GM19468 (cell line): ENCODE measurements around the gene AURKB.
A peak's percentile ranks its signal among the peaks of the same experiment; 100 is the strongest.
"Not testable (repeated sequence)": the region's sequence is repeated elsewhere in the genome, so short reads cannot be mapped to it uniquely, and the experiment has no call there.

Experiments
- ATAC-seq: cut with Tn5 transposase; IDR thresholded peaks from one replicate; pipeline ENCODE4 v1.9.1; 2021; ENCODE audit warnings: mild to moderate bottlenecking, moderate library complexity, moderate number of reproducible peaks; ENCODE audit not compliant: unreplicated experiment; ENCODE audit errors: extremely low read depth

Gene AURKB

DNA sequence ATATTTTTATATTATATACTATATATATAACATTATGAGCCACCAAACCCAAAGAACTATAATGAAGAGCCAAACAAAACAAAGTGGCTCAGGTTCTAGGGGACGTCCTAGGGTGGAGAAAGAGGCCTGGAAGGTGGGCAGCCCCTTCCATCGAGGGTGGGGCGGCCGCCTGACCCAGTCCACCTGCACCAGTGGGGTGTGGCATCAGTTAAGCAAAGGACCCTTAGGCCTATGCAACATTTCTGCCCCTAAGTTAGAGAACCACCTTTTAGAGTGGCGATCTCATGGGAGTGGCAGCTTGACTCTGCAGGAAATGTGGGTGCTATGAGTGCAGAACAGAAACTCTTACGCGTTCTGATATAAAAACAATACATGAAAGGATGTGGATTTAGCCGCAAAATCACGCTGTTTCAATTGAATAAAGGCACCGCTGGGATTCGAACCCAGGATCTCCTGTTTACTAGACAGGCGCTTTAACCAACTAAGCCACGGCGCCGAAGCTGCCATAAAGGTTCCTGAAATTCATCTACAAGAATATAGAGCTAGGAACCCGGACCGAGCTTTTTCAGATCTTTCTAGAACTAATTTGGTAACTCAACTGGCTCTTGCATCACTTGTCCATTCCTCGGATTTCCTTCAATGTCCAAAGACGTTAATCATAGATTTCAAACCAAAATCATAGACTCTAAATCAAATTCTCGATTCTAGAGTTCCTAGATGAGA lies 15.6 kb upstream of the AURKB start:
- ATAC-seq = no peak

DNA sequence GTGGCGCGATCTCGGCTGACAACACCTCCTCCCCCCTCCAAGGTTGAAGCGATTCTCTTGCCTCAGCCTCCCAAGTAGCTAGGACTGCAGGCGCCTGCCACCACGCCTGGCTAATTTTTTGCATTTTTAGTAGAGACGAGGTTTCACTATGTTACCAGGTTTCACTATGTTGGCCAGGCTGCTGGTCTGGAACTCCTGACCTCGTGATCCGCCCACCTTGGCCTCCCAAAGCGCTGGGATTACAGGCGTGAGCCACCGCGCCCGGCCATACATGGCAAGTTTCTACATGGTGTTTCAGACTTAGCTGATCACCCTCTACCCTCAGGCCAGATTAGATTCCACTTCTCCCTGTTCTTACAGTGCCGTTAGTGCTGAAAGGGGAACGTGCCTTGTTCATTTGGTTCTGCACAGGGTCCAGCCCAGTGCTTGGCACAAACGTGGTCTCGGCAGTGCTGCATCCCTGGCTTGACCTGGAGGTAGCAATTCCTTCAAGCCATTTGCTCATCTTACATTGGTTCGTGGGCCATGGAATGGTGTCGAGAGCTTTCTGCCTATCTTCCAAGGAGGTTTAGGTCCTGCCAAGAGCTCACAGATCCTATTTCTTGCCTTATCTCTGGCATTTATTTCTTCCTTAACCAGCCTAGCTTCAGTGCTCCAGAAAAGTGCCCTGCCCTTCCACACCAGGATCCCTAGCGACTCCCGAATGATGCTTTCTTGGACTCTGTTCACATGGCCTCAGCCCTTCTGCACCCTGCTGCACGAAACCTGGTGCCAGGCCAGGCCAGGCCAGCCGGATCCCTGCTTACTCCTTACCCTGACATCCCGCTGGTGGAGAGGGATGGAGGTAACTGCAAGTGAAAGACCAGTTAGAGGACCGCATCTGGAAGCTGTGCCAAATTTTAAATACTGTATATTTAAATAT lies 14.8 kb upstream of the AURKB start:
- ATAC-seq = no peak

DNA sequence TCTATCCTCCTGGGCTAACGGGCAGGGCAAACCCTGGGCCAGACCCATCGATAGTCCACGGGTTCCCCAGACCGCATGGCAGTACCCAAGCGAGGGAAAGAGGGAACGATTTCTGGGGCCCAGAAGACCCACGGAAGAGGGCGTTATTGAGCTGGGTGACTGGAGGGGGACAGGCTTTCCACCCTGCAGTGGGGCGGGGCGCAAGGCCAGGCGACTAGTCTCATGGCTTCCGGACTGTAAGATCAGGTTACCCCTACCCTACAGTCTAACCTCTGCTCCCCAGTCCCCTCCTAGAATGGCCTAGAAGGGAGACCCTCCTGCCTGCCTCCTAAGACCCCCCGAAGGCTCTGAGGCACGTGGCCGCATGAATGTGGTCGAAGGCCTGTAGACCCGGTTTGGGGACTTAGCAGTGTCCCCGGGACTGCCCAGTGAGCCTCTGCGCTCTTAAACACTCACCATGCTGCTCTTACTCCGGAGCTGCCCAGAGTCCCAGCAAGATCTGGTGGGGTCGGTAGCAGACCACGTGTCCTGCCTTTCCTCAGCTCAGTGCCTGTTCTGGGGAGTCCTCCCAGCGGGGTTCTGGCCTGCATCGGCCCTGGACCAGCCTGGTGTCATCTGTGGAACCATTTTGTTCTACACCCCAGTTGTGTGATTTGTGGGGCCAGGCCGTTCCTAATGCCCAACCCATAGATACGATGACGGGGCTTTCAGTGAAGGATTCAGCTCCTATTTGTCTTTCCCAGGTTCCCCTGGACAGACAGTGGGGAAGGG lies 13.2 kb upstream of the AURKB start:
- ATAC-seq = no peak

DNA sequence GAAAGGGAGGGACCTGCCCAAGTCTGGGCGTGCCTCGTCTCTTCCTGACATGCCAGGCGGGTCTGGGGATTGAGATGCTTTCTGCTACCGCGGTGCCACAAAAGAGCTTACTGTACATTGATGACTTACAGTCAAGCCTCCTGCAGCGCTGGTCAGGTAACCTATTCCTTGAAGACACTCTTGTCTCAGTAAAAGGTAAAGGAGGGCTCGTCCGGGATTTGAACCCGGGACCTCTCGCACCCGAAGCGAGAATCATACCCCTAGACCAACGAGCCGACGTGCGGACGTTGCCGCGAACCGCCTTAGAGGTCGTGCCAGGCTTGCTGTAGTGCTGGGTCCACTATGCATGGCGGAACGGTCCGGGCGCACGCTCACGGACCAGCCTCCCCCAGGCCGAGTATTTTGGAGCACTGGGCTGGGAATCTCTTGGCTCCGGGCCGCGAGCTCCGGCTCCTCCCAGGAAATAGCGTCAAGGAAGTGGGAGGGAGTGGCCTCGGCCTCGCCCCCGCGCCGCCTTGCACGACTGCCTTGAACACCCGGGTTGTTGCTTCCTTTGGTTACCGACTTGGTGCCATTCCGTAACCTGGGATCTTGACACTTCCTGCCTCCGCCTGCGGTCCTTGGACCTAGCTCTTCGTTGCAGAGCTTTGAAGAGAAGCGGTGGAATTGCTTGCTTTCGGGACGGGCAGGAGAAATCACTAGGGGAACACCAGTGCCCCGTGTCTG lies 12.4 kb upstream of the AURKB start:
- ATAC-seq = no peak

DNA sequence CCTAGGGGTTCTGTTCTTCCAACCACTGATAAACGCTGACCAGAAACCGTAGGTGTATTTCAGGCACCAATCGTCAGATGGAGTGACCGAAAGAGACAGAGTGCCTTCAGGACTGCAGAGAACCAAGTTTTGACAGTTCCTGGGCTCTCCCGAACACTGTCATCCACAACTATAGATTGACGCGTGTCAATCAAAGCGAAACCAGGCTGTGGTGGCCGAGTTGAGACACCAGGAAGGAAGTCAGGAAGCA lies 11.9 kb upstream of the AURKB start:
- no peak for ATAC-seq

DNA sequence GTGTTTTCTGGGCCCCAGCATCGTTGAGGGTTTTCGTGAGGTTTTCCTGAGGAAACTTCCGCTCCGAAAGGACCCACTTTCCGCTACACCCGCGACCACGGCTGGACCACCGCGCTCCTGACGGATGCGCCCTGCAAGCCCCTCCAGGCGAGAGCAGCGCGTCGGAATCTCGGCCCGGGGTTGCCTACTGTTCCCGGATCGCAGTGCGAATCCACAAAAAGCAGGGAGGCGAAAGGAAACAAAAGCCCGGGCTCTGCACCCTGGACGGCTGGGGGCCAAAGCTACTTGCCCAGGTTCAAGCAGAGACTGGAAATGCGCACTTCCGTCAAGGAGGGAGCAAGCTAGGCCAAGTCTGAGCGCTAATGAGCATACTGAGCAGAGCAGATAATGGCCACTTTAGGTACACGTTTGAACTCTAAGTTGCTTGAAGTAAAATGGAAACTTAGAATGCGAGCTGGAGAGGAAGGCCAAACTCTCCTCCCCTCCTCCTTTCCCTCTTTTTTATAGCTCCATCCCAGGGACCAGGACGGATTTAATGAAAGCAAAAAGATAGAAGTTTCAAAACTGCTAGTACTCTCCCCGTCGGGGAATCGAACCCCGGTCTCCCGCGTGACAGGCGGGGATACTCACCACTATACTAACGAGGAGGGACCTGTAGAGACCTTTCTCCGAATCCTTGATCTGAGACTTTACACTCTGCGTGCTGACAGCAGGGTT lies 11.4 kb upstream of the AURKB start:
- ATAC-seq = no peak

DNA sequence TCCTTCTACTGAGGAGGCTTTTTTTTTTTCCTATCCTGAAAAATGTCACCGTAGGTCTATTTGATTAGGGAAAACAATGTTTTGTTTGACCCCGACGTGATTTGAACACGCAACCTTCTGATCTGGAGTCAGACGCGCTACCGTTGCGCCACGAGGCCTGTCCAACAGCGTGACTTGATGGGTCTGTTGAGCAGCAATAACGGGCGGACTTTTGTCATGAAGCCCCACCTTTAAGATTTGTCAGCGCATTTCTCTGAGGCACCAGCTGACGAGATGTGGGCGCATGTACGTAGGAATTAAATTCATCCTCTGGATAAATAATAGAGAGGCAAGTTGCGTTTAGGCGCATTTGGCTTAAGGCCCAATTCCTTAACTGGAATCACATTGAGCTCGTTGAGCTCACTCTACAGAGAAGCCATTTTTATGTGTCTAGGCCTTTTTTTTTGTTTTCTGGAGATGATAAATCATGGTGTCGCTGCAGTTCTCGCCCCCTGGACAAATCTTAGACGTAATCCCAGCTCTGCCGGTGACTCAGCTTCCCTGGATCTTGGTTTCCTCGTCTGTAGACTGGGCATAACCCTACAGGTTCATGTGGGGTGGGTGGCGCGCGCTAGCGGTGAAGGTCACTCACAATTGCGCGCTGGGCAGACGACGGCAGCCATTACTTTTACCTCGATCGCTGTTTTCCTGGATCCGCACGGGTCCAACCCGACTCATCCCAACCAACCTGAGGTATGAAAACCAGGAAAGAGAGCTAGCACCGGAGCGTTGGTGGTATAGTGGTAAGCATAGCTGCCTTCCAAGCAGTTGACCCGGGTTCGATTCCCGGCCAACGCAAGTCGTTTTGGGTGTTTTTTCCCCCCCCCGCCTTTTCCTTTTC lies 10.6 kb upstream of the AURKB start:
- no peak for ATAC-seq

DNA sequence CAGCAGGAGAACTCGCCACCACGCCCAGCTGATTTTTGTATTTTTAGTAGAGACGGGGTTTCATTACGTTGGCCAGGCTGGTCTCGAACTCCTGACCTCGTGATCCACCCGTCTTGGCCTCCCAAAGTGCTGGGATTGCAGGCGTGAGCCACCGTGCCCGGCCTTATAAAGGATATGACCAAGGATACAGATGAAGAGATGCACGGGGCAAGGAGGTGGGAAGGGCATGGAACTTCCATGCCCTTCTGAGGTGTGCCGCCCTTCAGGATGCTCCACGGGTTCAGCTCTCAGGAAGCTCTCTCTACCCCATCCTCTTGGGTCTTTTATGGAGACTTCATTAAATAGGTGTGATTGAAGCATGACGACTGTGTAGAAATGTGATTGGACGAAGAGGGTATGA lies 3.6 kb upstream of the AURKB start:
- ATAC-seq = not testable (repeated sequence)

DNA sequence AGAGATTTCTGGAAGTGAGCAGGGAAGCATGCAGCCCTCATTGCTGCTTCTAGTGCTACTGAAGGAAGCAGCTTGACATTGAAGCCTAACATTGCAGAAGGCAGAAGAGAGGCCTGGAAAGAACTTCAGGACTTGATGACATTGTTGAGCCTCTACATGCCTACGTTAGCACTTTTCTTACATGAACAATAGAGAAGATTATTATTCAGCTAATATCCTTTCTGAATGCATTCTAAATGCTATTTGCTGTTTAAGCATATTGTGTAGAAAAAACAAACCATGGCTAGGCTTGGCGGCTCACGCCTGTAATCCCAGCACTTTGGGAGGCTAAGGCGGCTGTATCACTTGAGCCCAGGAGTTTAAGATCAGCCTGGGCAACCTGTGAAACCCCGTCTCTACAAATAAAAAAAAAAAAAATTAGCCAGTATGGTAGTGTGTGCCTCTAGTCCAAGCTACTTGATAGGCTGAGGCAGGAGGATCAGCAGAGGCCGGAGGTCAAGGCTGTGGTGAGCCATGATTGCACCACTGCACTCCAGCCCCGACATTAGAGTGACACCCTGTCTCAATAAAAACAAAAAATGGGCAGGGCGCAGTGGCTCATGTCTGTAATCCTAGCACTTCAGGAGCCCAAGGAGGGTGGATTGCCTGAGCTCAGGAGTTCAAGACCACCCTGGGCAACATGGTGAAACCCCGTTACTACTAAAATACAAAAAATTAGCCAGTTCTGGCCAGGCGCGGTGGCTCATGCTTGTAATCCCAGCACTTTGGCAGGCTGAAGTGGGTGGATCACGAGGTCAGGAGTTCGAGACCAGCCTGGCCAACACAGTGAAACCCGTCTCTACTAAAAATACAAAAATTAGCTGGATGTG lies 2.2 kb upstream of the AURKB start:
- no peak for ATAC-seq

DNA sequence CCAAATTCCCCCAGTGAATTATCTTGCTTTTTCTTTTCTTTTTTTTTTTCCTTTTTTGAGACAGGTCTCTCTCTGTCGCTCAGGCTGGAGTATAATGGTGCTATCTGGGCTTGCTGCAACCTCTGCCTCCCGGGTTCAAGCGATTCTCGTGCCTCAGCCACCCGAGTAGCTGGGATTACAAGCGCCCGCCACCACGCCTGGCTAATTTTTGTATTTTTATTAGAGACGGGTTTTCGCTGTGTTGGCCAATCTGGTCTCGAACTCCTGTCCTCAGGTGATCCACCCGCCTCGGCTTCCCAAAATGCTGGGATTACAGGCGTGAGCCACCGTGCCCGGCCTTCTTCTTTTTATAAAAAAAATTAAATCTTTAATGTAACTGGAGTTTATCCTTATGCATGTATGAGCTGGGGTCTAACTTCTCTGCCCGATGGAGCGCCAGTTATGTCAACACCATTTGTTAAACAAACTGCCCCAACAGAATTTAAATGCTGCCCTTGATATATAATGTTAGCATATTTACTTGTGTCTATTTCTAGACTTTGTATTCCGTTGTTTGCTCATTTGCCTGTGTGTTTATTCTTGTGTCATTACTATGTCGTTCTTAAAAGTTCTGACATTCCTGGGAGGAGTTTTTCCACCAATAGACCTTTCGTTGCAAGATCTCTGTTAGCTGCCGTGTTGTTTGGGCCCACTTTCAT lies 535 bp upstream of the AURKB start:
- ATAC-seq = no peak

DNA sequence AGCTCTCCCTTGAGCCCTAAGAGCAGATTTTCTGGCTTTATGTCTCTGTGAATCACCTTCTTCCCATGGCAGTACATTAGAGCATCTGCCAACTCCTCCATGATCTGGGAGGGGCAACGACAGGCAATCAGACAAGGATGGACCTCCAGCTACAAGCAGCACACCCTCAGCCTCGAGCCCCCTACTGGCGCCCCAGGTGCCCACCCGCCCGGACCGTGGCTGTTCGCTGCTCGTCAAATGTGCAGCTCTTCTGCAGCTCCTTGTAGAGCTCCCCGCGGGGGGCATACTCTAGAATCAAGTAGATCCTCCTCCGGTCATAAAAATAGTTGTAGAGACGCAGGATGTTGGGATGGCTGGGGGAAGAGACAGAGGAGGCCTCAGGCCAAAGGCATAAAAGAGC lies 3.8 kb downstream of the AURKB start:
- ATAC-seq = no peak

DNA sequence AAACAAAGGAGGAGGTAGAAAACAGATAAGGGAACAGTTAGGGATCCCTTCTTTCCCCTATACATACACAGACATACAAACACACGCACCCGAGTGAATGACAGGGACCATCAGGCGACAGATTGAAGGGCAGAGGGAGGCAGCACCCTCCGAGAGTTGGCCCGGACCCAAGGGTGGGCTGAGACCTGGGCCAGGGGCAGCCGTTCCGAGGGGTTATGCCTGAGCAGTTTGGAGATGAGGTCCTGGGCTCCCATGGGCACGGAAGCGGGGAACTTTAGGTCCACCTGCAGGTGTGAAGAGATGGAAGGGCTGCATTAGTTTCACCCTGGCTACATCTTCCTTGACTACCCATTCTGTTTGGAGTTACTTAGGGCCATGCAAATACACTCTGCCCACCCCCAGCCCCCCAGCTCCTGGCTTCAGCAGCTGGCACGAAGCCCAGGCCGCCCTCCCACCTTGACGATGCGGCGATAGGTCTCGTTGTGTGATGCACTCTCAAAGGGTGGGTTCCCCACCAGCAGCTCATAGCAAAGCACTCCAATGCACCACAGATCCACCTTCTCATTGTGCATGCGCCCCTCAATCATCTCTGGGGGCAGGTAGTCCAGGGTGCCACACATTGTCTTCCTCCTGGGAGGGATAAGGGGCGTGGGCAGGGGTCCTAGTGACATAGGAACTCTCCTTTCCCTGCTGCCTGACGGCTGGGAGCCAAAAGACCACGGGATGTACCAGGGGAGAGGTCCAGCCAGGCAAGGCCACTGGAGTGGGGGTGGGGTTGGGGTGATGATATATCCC lies 5.4 kb downstream of the AURKB start:
- ATAC-seq = no peak

DNA sequence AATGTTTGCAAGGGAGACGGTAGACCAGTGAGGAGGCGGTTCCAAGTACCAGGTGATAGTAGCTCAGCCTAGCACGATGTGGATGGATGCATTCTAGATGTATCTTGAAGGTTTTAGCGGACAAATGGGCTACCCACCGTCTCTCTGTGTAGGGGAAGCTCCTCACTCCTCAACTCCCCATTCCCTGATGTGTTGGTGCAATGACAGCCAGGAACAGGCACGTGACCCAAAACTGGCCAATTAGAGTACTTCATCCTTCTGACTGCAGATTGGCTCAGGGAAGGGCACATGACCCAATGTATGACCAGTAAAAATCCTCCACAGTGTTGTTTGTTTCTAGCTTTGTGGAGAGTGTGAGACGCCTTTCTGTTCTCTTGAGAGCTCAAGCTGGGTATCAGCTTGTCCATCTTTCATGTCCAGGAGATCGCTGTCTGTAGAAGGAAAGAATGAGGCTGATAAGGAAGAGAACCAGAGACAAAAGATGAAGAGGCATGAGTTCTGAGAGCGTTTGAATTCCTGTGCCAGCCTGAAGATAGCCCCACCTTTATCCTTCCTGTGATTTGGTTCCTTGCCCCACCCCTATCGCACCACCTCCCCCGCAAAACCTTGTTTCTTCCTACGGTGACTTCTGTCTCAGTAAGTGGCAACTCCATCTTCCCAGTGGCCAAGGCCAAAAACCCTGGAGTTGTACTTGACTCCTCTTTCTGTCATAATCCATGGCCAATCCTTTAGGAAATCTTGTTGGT lies 18.1 kb downstream of the AURKB start:
- peak; percentile 19 for ATAC-seq

DNA sequence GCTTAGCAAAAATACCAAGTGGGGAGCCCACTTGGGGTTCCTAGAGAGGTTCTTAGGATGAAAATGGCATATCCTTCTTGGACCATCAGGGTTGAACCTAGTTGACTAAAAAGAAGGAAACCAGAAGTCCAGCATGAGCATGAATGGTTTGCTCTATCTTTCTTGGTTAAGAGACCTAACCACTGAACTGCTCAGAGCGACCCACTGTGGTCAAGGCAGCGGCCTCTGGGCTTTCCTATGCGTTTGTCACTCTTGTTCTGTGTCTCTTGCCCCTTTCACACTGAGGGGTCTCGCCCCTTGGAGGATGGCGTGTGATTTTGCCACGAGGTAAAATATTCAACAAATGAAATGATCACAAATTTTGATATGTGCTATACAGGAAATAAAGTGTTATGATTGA lies 19.9 kb downstream of the AURKB start:
- no peak for ATAC-seq

DNA sequence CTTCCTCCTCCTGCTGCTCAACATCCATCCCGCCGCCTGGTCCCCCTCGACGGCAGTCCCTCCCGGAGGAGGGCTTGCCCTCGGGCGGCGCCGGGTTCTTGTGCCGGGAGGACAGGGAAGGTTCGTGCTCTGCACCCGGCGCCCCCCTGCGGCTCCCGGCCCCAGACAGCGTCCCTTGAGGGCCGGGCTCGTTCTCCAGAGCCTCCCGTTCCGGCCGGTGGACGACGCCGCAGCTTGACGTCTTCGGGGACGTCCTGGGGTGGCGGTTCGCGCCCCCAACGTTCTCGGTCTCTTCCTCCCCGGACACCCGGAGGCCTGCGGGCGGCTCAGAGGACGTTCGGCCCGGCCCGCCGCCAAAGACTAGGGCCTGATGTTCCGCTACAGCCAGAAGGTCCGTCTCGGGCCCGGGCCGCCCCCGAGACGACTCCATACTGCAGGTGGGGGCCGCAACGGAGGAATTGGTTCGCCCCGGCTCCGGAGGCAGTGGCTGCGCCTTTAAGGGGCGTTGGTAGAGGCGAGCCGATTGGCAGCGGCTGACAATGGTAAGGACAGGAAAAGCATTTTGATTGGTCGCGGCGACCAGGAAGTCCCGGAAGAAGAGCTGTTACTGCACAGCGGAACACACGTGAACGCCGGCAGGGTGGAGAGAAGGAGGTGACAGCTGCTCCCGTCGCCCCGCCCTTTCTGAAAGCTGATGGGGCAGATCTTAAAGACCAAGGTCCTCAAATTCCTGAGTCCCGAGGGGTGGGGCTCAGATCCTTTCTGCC lies 20.5 kb downstream of the AURKB start, which contains the start of gene BORCS6:
Gene BORCS6, minus strand, starts transcription at position 470 of the 767 bp plus-strand sequence. Its CDS starts 40 bp downstream, at position 430.
- ATAC-seq = peak; percentile 31
